ENCODE measurements around the gene RPTOR.
"Not testable (repeated sequence)": the region's sequence is repeated elsewhere in the genome, so short reads cannot be mapped to it uniquely, and the experiment has no call there.

Gene RPTOR

GRCh38 chr17:80529104-80529903 is 15.3 kb upstream of the RPTOR start:
- TF ChIP-seq POU6F1 (CRISPR knock-in tag; IDR thresholded peaks at IDR 0.05; ENCODE audit: borderline replicate concordance, low read depth): no peak
- ATAC-seq: no peak

GRCh38 chr17:80529904-80530292 is 14.7 kb upstream of the RPTOR start:
- TF ChIP-seq TSHZ2 (CRISPR knock-in tag; IDR thresholded peaks at IDR 0.05): no peak
- TF ChIP-seq GLIS3 (CRISPR knock-in tag; IDR thresholded peaks at IDR 0.05): no peak
- no peak for TF ChIP-seq ZFP3 (CRISPR knock-in tag; IDR thresholded peaks at IDR 0.05)
- TF ChIP-seq OSR1 (CRISPR knock-in tag; IDR thresholded peaks at IDR 0.05): no peak
- no peak for TF ChIP-seq ZNF70 (CRISPR knock-in tag; IDR thresholded peaks at IDR 0.05)
- TF ChIP-seq CSDC2 (CRISPR knock-in tag; IDR thresholded peaks at IDR 0.05): no peak
- no peak for TF ChIP-seq PPARA (CRISPR knock-in tag; IDR thresholded peaks at IDR 0.05; ENCODE audit: borderline replicate concordance)
- TF ChIP-seq RARB (CRISPR knock-in tag; IDR thresholded peaks at IDR 0.05): no peak
- TF ChIP-seq ZNF8 (CRISPR knock-in tag; IDR thresholded peaks at IDR 0.05): no peak
- no peak for TF ChIP-seq ZFP30 (CRISPR knock-in tag; IDR thresholded peaks at IDR 0.05)
- TF ChIP-seq ESRRG (CRISPR knock-in tag; IDR thresholded peaks at IDR 0.05): no peak
- no peak for TF ChIP-seq ISL1 (CRISPR knock-in tag; IDR thresholded peaks at IDR 0.05)
- TF ChIP-seq TOX (CRISPR knock-in tag; IDR thresholded peaks at IDR 0.05; ENCODE audit: borderline replicate concordance): no peak
- TF ChIP-seq CREB5 (CRISPR knock-in tag; IDR thresholded peaks at IDR 0.05; ENCODE audit: low read depth): no peak
- ATAC-seq: no peak

- no peak for TF ChIP-seq ESRRG (CRISPR knock-in tag; IDR thresholded peaks at IDR 0.05)
- no peak for TF ChIP-seq CREB5 (CRISPR knock-in tag; IDR thresholded peaks at IDR 0.05; ENCODE audit: low read depth)
- TF ChIP-seq ZFP30 (CRISPR knock-in tag; IDR thresholded peaks at IDR 0.05): no peak
- no peak for TF ChIP-seq GLIS3 (CRISPR knock-in tag; IDR thresholded peaks at IDR 0.05)
- no peak for TF ChIP-seq ISL1 (CRISPR knock-in tag; IDR thresholded peaks at IDR 0.05)
- TF ChIP-seq ZC3H10 (CRISPR knock-in tag; IDR thresholded peaks at IDR 0.05): no peak
- no peak for TF ChIP-seq ZFP3 (CRISPR knock-in tag; IDR thresholded peaks at IDR 0.05)
- TF ChIP-seq ZNF70 (CRISPR knock-in tag; IDR thresholded peaks at IDR 0.05): no peak
- TF ChIP-seq SNAI2 (CRISPR knock-in tag; IDR thresholded peaks at IDR 0.05): no peak
- TF ChIP-seq BACH2 (CRISPR knock-in tag; IDR thresholded peaks at IDR 0.05; ENCODE audit: borderline replicate concordance): no peak
- TF ChIP-seq RARB (CRISPR knock-in tag; IDR thresholded peaks at IDR 0.05): no peak
- TF ChIP-seq PPARA (CRISPR knock-in tag; IDR thresholded peaks at IDR 0.05; ENCODE audit: borderline replicate concordance): no peak
- no peak for TF ChIP-seq ARNTL (CRISPR knock-in tag; IDR thresholded peaks at IDR 0.05; ENCODE audit: borderline replicate concordance, low read depth)
- TF ChIP-seq CSDC2 (CRISPR knock-in tag; IDR thresholded peaks at IDR 0.05): no peak
- no peak for TF ChIP-seq PATZ1 (CRISPR knock-in tag; IDR thresholded peaks at IDR 0.05; ENCODE audit: borderline replicate concordance)
- TF ChIP-seq TCF4 (CRISPR knock-in tag; IDR thresholded peaks at IDR 0.05; ENCODE audit: borderline replicate concordance): no peak
- TF ChIP-seq POU6F1 (CRISPR knock-in tag; IDR thresholded peaks at IDR 0.05; ENCODE audit: borderline replicate concordance, low read depth): no peak
- ATAC-seq: peak; percentile 51; the same call in 1 of the 3 replicates
Measured at GRCh38 chr17:80531400-80531799, 13.2 kb upstream of the RPTOR start.

GRCh38 chr17:80537386-80537785 is 7.3 kb upstream of the RPTOR start:
- not testable (repeated sequence) for ATAC-seq

Data from SK-N-SH treated with all-trans-retinoic acid at 6 μM for 48 hours (cell line).